GM18870 (cell line): ENCODE results near the gene CUTC.
"Not testable (repeated sequence)": the region's sequence is repeated elsewhere in the genome, so short reads cannot be mapped to it uniquely, and the experiment has no call there.

Experiments
- ATAC-seq: cut with Tn5 transposase; IDR thresholded peaks from one replicate; pipeline ENCODE4 v1.9.1; 2021; ENCODE audit warnings: moderate library complexity; ENCODE audit not compliant: unreplicated experiment

CUTC gene

DNA sequence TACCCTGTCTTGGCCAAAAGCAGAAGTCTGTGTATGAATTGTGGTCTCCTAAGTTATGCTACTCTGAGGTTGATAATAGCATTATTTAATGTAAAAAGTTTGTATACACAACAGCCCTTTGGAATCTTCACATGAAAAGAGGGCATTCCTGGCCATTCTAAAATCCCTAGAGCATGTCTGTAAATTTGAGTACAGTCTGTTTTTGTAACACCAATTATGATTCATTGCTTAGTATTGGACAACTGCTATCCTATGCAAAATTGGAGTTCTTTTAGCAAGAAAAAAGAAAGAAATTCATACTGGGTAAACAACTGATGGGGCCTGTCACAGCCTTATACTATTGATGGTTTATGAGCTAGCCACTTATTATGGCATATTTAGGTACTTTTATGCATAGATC, 10.2 kb downstream of the CUTC start:
- no peak for ATAC-seq

DNA sequence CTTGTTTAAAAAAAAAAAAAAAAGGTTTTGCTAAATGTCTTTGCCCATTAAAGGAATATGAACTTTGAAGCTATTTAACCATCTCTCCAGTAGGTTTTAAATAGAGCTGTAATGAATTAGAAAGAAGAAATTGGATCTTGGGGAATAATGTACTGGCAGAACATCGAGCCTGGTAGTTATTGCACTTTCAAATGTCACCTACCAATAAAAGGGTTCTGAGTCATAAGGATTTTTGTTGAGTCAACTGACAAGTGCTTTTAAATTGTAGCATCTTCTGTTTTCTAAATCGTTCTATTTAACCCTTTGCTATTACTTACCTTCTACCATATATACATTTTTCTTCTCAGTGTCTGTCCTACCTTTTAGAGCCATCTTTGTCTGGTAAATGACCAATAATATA, 10.7 kb downstream of the CUTC start:
- ATAC-seq, result no peak

DNA sequence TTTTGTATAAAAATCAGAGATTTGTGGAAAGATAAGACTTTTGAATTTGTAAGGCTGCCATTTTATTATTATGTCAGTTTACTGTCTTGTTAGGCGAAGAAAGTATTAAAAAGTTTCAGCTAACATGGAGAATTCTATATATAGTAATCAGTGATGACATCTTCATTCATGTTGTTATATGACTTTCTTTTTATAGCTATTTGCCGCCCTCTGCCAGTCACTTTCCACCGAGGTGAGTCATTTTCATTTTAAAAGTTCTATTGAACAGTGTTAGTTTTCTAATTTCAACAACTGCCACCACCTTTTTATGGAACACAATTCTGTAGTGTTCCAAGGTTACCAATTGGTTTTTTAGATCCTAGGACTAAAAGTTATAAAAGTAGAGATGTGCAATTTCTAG, 11.8 kb downstream of the CUTC start:
- no peak for ATAC-seq

DNA sequence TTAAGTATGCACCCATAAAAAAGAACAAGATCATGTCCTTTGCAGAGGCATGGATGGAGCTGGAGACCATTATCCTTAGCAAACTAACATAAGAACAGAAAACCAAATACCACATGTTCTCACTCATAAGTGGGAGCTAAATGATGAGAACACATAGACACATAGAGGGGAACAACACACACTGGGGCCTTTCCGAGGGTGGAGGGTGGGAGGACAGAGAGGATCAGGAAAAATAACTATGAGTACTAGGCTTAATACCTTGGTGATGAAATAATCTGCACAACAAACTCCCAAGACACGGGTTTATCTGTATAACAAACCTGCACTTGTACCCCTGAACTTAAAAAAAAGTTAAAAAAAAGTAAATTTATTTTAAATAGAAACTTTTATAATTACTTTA, 14.1 kb downstream of the CUTC start:
- ATAC-seq, result not testable (repeated sequence)

DNA sequence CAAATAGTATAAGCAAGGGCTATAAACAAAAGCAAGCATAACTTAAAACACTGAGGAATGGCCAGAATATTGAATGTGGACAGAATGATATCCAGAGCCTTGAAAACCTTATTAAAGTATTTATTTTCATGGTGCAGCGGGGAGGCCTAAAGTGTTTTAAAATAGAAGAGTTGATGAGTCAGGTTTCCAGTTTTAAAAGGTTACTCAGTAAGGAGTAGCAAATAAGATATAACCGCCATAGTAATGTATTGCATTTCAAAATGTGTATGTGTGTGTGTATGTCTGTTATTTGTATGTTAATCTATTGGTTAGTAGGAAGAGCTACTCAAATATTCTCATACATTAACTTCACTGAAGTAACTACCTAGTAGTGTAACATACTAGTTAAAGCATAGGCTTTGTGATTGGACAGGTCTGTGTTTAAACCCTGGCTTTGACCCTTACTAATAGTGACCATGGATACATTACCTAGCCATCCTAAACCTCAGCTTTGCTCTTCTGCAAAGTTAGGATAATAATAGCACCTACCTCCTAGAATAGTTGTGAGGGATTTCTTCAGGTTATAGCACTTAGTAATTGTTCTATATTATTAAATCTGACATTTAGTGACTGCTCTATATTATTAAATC, 16.9 kb downstream of the CUTC start:
- ATAC-seq, result no peak

DNA sequence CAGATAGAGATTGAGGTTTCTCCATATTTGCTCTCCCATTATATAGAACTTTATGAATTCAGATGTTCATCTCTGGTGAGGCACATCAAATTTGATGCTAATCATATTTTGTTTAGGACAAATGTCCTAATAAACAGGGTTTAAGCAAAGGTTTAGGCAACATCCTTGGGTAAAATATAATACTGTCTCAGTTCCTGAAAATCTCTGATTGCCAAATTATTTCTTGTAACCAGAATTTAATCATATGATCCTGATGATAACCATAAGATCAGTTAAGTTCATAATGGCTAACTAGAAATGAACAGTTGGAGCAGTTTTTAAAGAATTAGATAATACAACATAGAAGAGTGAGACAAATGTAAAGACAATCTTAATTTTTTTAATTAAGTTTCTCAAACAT, 18.6 kb downstream of the CUTC start:
- no peak for ATAC-seq

DNA sequence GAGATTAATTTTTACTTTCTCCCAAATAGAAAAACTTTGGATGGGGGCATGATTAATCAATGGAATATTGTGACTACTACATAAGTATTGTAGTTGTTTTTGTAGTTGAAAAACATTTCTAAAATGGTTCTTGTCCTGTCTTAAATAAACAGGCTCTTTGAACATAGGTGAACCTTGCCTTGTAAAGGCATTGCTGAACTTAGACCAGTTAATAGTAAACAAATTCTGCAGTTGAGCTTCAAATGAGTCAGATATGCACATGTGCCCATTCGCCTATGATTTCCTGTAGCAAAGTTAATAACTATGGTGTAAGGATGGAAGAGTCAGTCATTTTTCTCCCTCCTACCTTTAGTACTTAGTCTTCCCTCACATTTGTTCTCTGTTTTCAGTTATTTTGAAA, 22.6 kb downstream of the CUTC start:
- ATAC-seq, result no peak

DNA sequence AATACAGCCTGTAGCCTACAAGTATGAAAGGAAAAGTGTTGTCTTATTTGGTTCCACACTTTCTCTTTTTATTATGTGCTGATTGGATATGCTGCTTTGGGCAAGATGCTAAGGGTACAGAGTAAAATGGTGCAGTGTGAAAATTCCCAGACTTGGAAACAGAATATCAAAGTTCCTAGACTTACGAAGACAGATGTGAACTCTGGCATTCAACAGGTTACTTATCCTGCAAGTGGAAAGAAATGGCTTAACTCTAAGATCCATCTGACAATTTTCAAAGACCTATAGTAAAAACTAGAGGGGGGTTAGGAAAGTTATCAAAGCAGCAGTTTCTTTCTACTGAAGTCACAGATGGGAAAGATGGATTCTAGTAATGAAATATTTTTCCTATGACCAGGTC, 24.1 kb downstream of the CUTC start:
- ATAC-seq, result no peak

DNA sequence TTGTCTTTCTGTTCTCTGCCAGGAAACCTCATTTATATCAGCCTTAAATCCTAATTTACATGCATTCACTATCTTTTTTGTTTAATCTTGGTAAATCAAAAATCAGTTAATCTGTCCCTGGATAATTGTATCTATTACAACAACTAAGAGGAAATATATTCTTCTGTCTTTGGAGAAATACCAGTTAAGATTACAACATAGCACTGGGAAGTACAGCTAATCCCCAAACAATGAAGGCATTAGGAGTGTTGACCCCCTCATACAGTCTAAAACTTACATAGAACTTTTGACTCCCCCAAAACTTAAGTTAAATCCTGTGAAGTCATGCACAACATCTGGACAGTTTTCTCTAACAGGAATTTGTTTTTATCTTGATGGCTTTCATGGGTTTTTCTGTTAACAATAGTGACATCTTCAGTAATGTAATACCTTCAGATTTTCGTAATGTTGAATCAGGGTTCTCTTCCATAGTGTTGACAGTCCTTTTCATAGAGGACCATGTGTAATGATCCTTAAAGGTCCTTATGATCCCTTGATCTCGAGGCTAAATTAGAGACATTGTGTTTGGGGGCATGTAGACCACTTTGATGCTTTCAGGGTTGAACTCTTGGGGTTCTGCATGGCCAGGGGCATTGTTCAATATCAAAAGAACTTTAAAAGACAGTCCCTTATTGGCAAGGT, 26.3 kb downstream of the CUTC start:
- ATAC-seq, result no peak

DNA sequence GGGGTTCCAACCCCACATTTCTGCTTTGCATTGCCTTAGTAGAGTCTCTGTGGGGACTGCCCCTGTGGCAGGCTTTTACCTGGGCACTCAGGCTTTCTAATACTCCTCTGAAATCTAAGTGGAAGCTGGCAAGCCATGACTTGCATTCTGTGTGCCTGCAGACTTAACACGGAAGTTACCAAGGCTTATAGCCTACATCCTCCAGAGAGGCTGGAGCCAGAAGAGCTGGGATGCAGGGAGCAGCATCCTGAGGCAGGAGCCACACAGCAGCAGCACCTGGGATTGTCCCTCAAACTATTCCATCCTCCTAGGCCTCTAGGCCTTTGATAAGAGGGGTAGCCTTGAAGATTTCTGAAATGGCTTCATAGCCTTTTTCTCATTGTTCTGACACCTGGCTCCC, 28.3 kb downstream of the CUTC start:
- no peak for ATAC-seq

DNA sequence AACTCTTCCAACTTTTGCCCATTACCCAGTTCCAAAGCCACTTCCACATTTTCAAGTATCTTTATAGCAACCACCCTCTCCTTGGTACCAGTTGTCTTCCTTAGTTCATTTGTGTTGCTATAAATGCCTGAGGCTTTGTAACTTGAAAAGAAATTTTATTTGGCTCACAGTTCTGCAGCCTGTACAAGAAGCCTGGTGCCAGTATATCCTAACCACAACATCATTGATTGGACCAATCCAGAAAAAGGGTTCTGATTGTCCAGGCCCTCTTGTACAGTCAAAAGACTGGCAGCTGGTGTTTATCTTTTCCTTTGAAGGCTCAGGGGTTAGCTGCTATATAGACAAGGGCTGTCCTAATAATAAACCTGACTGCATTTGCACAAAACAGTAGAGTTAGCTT, 29.3 kb downstream of the CUTC start:
- ATAC-seq, result no peak

DNA sequence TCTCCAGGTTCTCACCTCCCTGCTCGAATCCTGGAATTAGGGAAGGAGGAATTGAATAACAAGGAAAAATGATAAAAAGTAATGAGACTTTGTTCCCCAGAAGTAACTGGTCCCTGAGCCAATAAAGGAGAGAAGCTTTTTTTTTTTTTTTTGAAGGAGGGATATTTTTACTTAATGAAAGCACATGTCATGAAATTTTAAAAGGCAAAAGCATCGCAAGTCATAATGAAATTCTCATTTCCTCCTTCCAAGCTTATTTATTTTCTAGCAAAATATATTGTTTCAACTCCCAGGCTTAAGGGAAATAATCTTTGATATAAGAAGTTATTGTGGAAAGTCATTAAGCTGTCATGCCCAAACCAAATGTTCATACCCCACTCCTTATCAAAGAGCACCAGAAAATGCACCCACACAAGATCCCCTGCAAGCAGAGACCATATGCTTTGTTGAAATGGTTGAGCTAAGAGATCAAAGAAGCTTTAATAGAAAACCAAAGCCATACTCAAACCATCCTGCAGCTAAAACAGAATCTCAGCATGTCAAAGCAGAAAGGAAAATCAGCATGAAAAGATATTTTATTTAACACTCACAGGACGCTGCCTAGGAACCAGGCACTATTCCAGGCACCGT, 33.8 kb downstream of the CUTC start:
- peak; percentile 12 for ATAC-seq

DNA sequence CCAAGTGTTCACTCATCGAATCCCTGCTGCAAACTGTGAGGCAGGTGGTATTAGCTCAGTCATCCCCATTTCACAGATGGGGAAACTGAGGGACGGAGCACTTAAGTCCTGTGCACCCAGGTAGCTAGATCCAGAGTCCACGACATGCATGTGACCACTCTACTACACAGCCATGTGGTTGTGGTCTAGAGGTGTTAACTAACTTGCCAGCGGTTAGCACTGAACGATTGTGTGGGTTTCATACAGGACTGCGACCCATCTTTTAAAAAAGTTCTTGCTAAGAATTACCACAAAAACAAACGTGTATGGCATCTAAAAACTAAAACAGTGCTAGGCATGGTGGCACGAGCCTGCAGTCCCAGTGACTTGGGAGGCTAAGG, 34.3 kb downstream of the CUTC start:
- peak; percentile 75 for ATAC-seq

DNA sequence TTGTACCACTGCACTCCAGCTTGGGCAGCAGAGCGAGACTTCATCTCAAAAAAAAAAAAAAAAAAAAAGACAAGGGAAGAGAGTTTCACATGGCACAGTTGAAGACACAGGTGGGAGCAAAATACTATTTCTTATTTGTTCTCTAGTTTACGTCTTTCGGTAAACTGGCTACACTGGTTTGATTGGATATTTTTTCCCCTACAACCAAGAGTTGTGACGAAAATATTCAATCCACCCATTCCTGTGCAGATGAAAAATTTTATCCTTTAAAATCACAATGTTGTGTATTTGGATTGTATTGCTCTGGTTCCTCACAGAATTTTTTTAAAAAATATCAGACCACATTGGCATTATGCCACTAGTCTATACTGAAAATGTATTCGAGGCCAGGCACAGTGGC, 35.9 kb downstream of the CUTC start:
- ATAC-seq, result no peak

DNA sequence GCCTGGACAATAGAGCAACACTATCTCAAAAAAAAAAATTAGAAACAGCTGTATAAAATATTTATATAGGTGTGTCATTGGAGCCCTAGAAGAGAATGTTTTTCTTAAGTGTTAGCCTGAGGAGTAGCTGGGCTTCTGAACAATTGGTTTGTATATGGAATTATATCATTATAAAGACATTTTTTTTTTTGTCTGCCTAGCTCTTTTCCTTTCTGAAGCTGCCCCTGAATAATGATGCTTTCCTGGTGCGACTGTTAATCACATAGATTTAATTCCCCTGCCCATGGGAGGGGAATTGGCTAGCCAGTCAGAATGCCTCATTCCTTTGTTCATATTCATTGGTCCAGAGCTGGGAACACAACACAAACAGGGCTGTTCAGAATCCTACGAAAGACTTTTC, 36.5 kb downstream of the CUTC start:
- ATAC-seq, result no peak

DNA sequence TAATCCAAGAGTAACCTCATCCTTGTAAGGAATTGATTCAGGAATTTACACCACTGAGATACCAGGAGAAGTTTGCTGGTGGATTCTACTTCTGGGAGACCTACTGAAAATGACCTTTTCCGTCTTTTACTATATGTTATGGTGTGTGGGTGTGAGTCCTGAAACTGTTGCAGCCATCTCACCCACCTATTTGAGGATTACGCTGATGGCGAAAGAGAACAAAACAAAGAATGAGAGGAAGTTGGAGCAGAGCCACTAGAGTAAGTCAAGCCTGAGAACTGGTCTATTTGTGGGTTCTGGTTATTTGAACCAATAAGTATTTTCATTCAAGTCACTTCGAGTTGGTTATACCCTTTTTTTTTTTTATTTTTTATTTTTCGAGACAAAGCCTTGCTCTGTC, 37.7 kb downstream of the CUTC start:
- no peak for ATAC-seq

DNA sequence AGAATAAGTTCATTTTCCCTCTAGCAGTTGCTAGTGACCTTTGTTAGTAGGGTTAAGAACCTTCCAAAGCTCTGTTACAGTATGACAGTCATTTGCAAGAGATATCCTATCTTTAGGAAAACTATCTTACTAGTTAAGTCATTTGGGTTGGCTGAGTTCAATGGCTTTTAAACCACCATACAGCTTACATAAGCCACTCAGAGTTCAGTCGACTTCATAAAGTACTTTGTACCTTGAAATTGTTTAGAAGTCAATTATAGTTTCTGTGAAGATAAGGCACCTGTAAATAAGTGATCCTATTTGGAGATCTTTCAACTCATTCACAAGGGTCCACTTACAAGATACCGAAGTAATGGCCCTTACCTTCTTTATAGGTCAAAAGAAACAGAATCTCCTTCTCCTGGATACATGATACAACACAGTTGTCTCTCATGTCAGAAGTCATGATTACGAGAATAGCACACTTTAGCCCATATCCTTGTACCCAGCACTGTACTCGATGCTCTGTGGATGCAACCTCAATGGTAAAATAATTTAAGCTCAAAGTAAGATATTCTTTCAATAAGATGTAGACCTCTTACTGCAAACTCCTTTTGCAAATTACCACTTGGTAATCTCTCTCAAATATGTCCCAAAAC, 38.5 kb downstream of the CUTC start:
- ATAC-seq, result no peak

DNA sequence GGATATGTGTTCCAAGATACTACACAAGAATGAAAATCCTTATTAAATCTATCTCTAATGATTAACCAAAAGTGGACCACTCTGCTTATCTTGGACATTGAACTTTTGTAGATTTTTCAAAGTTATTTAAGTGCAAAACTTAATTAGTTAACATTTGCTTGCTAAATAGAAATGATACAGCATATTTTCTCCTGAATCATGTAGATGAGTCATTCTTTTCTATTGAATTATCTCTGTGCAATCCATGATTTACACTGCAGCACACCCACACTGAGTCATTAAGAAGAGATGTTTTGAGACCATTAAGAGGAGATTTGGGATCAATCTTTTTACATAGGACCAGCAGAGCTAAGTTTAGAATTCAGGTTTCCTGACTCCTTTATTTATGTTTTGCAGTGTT, 43.8 kb downstream of the CUTC start:
- ATAC-seq, result no peak

DNA sequence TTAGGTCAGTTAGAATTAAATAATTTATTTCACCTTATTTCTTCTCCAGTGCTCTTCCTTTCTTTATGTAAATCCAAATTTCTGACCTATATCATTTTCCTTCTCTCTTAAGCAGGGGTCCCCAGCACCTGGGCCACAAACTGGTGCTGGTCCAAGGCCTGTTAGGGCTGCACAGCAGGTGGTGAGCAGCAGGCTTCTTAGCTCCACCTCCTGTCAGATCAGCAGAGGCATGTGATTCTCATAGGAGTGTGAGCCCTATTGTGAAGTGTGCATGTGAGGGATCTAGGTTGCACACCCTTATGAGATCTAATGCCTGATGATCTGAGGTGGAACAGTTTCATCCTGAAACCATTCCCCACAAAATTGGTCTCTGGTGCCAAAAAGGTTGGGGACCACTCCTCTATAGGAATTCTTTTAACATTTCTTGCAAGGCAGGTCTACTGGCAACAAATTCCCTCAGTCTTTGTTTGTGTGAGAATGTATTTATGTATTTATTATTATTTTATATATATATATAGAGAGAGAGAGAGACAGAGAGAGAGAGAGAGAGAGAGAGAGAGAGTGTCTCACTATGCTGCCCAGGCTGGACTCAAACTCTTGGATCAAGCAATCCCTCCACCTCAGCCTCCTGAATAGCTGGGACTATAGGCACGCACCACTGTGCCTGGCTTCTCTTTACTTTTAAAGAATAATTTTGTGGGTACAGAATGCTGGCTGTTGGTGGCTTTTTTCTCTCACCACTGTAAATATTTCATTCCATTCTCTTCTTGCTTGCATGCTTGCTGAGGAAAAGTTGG, 46.1 kb downstream of the CUTC start:
- no peak for ATAC-seq

DNA sequence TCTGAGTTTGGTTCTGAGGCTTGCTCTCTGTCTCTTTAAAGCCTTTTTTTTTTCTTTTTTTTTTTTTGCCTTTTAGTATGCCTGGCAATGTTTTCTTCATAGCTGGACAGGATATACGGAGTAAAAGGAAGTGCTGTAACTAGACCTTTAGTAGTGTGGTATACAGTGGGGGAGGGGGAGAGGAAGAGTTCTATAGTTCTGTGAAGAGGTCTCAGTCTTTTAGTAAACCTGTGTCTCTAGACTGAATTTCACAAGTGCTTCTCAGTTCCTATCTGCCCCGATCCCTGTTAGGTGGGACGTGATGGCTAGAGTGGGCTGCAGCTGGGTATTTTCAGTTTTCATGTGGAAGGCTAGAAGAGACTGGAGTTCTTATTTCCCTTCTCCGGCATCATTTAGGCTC, 47.3 kb downstream of the CUTC start:
- no peak for ATAC-seq

DNA sequence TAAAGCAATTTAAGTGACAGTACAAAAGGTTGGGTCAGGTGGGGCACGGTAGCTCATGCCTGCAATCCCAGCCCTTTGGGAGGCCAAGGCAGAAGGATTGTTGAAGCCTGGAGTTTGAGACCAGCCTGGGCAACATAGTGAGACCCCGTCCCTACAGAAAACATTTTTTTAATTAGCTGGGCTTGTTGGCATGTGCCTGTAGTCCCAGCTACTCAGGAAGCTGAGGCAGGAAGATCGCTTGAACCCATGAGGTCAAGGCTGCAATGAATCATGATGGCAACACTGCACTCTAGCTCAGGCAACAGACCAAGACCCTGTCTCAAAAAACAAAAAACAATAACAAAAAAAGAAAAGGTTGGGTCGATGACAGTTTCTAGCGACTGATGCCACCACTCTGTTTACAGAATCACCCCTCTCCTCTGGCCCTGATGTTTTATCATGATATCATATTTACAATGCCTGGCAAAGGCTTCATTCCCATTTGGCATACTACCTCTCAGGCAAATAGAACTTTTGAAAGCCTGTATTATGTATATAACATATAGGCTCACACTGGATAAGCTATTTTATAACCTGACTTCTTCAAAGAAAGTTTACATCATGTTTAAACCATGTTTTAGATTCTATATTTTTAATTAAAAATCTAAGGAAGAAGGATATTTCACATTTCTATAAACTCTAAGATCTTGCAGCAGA, 49.8 kb downstream of the CUTC start:
- ATAC-seq, result no peak
